Activated CD4-positive, alpha-beta T cell treated with anti-CD3 and anti-CD28 coated beads, Interleukin-2, amount 50 U/mL, for 24 hours (primary cell): ENCODE measurements around the gene NDUFV1.
A peak's percentile ranks its signal among the peaks of the same experiment; 100 is the strongest.
"Not testable (repeated sequence)": the region's sequence is repeated elsewhere in the genome, so short reads cannot be mapped to it uniquely, and the experiment has no call there.

Source experiments
- DNase-seq, 2 donors: peaks; one replicate each; pipeline ENCODE4 v3.0.0-alpha.2; 2020; ENCODE audit warnings: low read depth in 1 of 2, low spot score in 1 of 2

The NDUFV1 gene

GRCh38 chr11:67611165-67611564 lies 4.4 kb downstream of the NDUFV1 start:
- DNase-seq = no peak

GRCh38 chr11:67611704-67612587 lies 5.2 kb downstream of the NDUFV1 start:
- DNase-seq = no peak

GRCh38 chr11:67612751-67613150 lies 6.0 kb downstream of the NDUFV1 start:
- DNase-seq = no peak

GRCh38 chr11:67613313-67613959 lies 6.7 kb downstream of the NDUFV1 start:
- no peak for DNase-seq

GRCh38 chr11:67613960-67614715 lies 7.4 kb downstream of the NDUFV1 start:
- peak; percentile 67 to 79 for DNase-seq

- DNase-seq = peak in 1 of 2 donors; percentile 38
These were observed 8.3 kb downstream of the NDUFV1 start for GRCh38 chr11:67614730-67615714.

GRCh38 chr11:67615728-67616430 lies 9.1 kb downstream of the NDUFV1 start:
- no peak for DNase-seq

- DNase-seq = no peak
These were observed 9.9 kb downstream of the NDUFV1 start for GRCh38 chr11:67616431-67617242.

- no peak for DNase-seq
These were observed 10.7 kb downstream of the NDUFV1 start for GRCh38 chr11:67617243-67617953.

GRCh38 chr11:67618901-67619659 lies 12.3 kb downstream of the NDUFV1 start:
- DNase-seq = not testable (repeated sequence)

- not testable (repeated sequence) for DNase-seq
These were observed 13.2 kb downstream of the NDUFV1 start for GRCh38 chr11:67619683-67620618.

- DNase-seq = not testable (repeated sequence)
These were observed 13.9 kb downstream of the NDUFV1 start for GRCh38 chr11:67620621-67621020.

- not testable (repeated sequence) for DNase-seq
These were observed 15.2 kb downstream of the NDUFV1 start for GRCh38 chr11:67621928-67622327.

- DNase-seq = not testable (repeated sequence)
These were observed 16.2 kb downstream of the NDUFV1 start for GRCh38 chr11:67622905-67623304.

GRCh38 chr11:67623795-67624194 lies 17.1 kb downstream of the NDUFV1 start:
- not testable (repeated sequence) for DNase-seq

GRCh38 chr11:67626131-67626833 lies 19.5 kb downstream of the NDUFV1 start:
- DNase-seq = not testable (repeated sequence)
